GM18502 (cell line): Measurements from ENCODE around the gene PCLO.
"Not testable (repeated sequence)": the region's sequence is repeated elsewhere in the genome, so short reads cannot be mapped to it uniquely, and the experiment has no call there.

Experiments used
- ATAC-seq: cut with Tn5 transposase; IDR thresholded peaks from one replicate; pipeline ENCODE4 v1.9.1; 2021; ENCODE audit warnings: mild to moderate bottlenecking; ENCODE audit not compliant: unreplicated experiment, poor library complexity

Gene PCLO

DNA sequence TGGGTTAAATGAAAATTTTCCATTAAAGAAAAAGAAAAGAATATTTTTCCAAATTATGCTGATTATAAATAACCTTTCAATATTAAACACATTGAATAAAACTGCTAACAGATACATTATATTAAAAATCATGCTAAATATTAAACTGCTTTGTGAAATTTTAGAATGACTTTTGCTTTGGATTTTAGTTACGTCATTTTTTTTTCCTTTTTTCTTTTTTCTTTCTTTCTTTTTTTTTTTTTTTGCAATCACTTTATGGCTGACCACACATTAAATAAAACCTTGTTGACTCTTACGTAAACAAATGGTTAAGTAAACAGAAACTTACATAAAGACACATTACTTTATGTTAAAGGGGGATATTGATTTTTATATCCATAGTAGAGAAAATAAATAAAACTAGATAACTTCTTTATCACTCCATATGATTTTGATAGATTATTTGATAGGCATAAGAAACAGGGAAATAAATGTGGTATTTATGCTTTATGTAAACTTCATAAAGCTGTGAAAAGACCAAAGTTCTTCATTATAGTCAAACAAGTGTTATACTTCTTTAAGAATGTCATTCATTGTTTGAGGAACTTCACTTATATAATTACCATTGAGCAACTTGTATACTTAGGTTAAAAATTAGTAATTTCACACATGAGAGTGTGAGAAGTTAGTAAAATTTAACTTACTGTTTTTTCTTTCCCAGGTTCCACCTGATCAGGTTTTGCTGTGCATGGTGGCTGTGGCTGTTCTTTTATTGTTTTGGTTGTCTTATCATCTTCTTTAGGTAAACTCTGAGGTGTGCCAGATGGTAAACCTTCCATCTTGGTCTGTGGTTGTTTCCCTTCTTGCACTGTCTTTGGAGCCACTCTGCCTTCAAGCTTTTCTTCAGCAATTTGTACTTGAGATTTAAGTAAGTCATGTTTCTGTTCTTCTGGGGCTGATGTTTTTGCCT is 197.3 kb downstream of the PCLO start:
- no peak for ATAC-seq

DNA sequence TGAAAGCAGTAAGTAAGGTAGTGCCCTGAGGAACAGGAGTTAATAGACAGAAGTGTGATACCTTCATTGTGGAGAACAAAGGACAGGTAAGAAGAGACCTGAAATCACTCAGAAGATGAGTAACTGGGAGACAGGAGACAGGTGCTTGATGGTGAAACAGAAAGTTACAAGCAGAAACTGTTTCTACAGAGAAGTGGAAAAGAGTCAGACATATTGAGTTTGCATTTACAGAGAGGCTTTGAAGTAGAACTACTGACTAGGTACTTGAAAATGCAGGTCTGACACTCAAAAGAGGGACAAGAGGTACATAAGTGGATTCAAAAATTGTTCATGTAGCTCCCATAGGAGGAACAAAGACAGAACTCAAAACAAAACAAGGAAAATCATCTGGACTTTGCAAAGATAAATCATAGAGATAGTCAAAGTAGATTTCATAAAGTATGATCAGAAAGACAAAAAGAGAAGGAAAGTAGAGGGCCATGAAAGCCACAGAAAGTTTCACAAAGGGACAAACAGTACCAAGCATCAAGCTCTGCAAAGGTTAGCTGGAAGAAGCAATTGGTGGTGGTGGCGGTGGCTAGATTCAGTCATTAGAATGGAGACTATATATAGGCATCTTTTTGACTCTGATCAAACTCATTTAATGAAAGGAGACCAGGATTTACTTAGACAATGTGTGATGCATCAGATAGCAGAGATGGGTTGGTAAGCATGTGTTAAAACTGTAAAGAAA is 198.4 kb downstream of the PCLO start:
- ATAC-seq, result no peak

DNA sequence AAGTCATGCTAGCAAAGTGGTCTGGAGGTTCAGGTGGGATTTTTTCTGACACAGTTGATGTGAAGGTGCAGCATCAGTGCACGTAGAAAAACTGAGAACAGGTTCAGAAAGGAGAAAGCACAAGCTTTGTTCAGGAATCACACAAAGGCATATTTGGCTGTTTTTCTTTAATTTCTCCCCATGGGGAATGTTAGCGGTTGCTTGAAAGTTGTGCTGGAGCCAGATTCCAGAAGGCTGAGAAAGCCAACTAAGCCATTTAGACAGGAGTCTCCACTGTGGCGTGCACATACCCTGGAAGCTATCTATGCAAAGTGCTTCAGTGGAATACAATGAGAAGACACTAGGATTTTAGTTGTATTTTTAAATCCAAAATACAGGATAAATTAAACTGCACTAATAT is 201.4 kb downstream of the PCLO start:
- no peak for ATAC-seq

DNA sequence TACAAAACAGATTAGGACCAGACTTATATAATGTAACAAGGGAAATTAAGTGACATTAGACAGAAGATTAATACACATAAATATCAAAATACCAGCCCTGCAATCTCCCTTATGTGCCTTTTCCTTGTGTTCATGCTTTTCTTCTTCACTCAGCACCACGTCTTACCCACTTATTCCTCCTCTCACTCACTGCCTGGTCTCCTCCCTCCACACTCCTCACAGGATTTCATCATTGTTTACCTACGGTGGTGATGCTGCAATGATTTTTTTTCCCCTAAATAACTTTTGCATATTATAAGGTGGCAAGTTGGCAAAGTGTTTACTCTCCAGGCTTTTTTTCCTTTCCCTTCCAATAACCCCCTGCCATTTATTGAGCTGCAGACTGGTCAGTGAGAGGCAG is 203.2 kb downstream of the PCLO start:
- no peak for ATAC-seq

DNA sequence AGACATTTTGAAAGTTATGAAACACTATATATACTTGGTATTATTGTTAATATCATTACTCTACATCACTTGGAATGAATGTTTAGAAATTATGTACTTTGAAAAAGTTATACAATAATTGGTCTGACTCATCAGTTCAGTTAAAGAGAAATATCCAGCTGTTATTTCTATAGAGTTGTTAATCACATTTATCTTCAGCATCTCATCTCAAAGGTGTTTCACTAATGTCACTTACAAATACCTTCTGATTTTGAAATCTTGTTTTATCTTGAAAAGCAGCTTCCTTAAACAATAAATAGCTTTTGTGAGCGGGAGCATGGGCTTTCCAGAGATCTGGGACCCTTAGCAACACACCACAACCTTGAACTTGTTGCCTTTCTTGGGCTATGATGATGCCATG is 205.2 kb downstream of the PCLO start:
- no peak for ATAC-seq

DNA sequence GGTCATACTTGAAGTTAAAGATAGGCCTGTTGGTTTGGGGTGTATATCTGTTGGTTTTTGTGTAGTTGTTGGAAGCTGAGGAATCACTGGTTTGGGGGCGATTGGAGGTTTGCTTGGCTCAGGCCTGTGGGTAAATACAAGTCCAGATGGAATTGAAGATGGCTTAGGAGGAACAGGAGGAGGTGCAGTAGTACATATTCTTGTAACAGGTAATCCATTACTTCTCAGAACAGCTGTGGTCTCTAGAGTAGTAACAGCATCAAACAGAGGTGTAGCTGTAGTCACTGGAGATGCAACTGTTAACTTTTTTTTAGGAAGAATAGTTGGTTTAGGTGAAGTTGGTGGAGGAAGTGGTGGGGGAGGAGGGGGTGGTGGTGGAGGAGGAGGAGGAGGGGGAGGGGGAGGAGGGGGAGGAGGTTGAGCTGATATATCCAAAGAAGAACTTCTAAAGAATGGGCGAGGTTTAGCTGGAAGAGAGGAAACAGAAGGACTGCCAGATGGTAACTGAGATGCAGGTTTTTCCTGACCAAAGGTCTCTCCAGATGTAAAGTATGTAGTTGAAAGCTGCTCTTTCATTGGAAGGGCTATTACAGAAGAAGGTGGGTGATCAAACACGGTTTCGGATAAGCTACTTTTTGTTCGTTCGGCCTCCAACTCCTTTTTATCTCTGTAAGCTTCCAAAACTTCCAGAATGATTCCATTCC is 209.2 kb downstream of the PCLO start:
- no peak for ATAC-seq

DNA sequence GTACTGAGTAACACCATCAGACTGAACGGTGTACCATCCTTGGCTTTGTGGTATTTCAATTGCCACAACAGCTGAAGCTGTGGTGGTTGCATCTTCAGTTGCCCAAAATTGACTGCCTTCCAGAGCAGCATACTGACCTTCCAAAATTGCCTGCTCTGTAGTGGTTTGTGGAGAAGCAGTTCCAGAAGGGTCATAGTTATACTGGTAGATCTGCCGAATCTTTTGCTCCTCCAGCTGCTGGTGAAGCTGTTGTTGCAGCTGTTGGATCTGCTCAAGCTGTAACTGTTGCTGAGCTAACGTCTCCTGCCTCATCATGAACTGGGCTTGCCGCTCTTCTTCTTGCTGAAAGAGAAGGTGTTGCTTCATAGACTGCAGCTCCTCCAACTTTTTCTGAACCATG is 212.2 kb downstream of the PCLO start:
- ATAC-seq, result no peak

DNA sequence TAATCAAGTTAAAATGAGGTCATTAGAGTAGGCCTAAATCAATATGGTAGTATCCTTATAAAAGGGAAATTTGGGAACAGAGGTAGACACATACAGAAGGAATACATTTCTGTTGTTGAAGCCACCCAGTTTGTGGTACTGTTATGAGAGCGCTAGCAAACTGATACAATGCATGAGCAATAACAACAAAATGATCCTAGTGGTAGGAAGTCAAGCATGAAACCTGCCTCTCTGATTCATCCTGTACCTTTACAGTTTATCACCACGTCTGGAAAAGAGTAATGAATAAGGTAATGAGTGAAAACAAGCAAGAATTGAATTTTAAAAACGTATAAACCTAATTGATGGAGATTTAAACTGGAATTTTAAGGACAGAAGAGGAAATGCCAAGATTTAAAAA is 217.2 kb downstream of the PCLO start:
- ATAC-seq, result no peak

DNA sequence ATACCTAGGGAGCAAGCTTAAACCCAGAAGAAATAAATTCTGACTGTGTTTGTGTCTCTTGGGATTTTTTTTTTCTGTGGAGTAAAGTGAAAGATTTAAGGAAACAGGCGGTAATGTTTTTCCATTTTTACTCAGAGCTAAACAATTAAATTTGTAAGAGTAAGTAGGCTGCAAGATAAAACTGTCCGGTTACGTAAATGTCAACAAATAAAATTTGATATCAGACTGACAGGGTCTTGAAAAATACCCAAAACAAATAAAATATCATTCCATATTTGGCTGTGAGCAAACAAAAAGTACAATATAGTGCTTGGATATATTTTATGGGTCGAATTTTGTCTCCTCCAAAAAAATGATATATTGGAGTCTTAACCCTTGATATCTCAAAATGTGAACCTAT is 217.6 kb downstream of the PCLO start:
- ATAC-seq, result no peak

DNA sequence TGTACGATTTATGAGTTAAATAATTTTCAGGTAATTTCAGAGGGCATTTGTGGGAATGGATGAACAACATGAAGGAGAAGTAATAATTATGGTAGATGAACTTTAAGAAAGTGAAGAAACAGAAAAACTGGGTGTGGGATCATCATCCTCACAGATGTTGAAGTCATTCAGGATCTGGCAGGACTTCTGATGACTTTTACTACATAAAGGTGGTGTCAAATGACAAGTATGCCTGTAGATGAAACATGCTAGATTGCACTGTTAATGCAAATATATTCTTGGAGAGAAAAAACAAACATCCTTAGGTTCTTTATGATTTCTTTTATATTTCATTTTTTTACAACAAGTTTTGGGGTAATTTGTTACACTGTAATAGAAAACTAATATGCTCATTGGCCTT is 230.2 kb downstream of the PCLO start:
- ATAC-seq, result no peak

DNA sequence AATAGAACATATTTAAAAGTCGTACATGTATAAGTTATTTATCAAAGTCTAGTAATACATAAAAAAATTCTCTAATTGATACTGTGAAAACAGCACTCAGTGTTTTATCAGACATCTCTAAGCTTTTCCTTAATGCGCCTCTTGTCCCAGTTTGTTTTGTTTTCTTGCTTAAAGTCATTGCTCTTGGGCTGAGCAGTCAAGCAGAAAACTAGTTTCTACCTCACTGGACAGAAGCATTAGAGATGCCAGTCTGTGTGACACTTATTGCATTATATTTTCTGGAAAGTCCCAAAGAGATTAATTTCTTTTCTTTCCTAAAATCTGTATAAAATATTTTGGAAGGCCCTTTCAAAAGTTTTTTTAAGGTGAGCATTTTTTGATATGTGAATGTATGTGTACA is 236.2 kb downstream of the PCLO start:
- no peak for ATAC-seq

DNA sequence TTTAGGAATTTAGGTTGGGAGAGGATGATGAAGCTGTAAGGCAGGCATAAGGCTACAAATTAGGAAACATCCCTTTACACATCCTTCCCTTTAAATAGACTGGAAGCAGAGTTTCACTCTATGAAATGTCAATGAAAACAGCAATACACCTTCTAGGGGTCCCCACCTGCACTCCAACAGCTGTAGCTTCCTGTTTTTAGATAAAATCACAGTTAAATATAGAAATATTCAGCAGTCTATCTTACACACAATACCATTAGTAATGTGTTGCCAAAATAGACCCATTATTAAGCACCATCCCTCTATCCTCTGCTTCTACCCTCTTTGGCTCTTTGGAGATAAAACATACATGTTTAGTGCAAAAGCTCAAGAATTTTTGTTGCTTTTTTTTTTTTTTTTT is 237.4 kb downstream of the PCLO start:
- no peak for ATAC-seq

DNA sequence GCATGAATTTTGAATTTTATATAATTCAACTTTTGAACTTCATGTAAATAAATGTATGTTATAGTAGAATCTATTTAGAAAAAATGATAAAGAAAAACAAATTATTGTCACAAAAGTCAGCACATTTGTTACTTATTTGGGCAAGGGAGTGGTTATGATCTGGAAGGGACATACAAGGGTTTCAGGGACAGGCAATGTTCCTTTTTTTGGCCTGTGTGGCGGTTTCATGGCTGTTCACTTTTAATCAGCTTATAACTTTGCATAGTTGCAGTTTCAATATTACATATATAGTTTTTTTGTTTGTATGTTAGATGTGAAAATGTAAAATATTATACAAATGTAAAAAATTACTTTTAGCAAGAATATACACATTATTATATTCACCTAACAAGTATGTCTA is 256.2 kb downstream of the PCLO start:
- no peak for ATAC-seq

DNA sequence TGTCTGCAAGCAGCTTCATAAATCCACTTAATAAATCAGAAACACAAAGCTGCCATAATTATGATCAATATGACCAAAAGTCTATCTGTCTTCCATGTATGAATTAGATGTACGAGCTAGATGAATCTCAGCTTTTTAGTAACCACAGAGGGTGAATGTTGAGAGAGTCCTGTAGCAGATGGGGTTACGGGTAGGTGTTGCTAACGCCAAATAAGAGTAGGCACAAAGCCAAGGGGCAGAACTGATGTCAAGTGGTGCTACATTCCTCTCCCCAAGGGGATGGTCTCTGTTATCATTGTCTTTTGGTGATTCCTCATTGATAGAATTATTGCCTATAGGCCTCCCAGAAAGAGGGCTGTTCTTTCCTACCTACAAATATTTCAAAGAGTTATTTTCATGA is 257.8 kb downstream of the PCLO start:
- ATAC-seq, result no peak

DNA sequence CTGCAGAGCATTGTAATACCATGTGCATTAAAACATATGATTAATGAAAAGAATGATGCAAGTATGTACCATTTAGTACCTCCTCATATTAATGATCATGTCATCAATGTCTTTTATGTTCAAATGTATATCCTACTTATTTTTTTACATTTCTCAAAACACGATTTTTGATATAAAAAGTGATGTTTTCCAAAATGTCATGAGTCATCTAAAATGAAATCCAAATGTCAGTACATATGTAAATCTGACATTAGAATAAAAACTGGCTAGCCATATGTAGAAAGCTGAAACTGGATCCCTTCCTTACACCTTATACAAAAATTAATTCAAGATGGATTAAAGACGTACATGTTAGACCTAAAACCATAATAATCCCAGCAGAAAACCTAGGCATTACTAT is 261.6 kb downstream of the PCLO start:
- ATAC-seq, result not testable (repeated sequence)

DNA sequence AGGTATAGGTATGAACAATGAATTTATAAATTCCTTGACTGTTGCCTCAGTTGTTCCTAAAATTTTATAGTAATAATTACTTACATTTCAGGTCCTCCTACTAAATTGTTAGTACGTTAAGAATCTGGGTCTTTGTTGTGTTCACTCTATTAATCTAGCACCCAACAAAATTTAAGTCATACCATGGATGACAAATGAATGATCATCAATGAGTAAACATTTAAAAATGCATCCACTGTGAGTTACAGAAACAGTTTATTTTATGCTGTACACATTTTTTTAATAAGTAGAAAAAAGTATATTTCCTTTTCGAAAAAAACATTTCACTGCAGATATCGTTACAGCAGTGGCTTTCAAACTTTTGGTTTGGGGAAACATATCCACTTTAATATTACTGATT is 265.2 kb downstream of the PCLO start:
- no peak for ATAC-seq

DNA sequence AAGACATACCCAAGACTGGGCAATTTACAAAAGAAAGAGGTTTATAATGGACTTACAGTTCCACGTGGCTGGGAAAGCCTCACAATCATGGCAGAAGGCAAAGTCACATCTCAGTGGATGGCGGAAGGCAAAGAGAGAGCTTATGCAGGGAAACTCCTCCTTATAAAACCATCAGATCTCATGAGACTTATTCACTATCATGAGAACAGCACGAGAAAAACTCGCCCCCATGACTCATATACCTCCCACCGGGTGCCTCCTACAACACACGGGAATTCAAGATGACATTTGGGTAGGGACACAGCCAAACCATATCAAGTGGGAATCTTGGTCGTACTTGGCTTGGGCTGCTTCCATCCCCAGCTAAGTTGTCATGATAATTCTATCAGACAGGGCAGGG is 268.3 kb downstream of the PCLO start:
- ATAC-seq, result not testable (repeated sequence)

DNA sequence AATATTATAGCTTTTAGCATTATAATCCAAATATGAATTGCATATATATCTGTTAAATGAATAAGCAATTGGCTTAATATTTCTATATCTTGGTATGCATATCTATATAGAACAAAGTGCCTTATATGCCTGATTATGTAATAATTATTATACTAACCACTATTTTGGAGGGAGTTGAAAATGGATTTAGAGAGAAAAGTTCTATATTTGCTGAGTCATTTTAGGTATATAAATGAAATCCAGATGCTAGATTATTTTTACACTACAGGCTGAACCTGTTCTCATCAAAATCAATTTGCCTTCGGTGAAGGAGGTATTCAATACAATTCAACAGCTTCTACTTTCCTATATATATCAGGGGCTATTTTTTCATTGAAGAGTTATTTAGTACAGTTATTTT is 276.4 kb downstream of the PCLO start:
- no peak for ATAC-seq

DNA sequence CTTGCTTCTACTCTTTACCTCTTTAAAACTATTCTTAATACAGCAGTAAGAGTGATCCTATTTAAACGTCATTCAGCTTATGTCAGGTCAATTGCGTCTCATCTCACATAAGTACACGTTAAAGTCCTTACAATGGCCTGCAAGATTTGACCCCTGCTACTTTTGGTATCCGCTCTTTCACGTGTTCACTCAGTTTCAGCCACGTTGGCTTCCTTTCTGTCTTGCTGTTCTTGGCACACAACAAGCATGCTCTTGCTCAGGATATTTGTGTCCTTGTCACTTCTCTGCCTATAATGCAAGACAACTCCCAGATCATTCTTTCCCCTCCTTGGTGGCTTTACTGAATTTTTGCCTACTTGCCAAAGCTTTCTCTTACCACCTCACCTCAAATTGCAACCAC is 296.8 kb downstream of the PCLO start:
- ATAC-seq, result no peak

DNA sequence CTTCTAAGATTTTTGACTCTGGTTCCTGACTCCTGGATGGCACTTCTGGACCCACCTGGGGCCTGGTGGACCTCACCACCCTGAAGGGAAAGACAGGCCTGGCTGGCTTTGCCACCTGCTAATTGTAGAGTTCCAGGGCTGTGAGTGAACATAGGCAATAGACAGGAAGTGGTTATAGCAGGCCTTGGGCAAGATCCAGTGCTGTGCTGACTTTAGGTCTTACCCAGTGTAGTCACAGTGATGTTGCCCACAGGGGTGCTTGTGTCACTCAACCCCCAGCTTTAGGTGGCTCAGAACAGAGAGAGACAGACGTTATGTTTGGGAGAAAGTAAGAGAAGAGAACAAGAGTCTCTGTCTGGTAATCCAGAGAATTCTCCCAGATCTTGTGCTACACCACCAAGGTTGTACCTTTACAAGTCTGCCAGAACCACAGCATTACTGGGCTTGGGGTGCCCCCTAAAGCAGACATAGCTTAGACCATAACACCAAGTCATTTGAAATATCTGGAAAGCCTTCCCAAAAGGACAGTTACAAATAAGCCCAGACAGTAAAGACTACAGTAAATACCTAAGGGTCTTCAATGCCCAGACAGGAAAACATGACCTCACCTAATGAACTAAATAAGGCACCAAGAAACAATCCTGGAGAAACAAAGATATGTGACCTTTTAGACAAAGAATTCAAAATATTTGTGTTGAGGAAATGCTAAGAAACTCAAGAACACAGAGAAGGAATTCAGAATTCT is 303.4 kb downstream of the PCLO start:
- ATAC-seq, result no peak
